CD4-positive, alpha-beta T cell treated with Interleukin-17A for 1 hour (primary cell): ENCODE results near the gene TRMT10C.
"Not testable (repeated sequence)": the region's sequence is repeated elsewhere in the genome, so short reads cannot be mapped to it uniquely, and the experiment has no call there.

ENCODE experiments used
- DNase-seq: peaks from one replicate; pipeline ENCODE4 v3.0.0-alpha.2; 2020

The TRMT10C gene

DNA sequence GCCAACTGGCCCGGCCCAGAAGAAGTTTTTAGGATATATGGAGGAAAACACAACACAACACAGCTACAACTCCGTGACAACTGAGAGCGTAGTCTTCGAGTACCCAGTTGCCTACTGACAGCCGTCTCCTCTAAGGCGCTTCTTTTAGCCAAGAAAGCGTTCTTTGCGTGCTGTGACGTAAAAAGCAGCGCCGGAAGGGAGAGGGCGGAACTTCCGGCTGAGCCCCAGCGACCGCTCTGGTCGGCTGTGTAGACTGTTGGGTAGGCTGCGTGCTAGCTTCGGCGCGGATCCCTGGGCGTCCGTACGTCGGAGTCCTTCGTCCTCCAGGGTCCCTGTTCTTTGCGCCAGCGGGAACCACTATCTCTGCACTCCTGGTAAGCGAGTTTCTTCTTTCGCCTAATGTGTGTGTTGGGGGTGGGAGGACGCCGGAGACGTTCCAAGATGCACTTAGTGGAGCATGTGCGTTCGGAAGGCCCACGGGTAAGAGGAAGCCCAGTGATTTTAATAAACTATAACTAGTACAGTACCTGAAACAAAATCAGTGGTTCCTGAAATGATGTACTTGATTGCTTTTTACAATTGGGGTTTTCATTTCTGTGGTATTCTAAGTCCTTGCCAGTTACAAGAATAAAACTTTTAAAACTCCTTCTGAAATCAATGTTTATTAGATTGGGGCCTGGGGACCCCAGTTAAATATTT, at the start of gene TRMT10C:
TSS of gene TRMT10C (plus strand) at position 239 of the 699 bp plus-strand sequence. CDS start 2,914 bp downstream, outside the sequence.
- DNase-seq: peak; percentile 95

DNA sequence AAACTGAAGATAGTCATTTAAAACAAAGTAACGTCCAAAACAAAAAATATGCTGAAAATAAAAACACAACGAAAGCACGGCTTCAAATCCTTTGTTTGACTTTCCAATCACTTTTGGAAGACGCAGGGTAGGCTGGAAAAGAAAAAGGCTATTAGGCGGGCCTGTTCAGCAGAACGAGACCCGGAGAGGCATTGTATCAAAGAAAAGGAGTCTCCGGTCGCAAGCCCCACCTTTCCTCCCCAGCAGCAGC, 49.3 kb upstream of the TRMT10C start:
- no peak for DNase-seq

DNA sequence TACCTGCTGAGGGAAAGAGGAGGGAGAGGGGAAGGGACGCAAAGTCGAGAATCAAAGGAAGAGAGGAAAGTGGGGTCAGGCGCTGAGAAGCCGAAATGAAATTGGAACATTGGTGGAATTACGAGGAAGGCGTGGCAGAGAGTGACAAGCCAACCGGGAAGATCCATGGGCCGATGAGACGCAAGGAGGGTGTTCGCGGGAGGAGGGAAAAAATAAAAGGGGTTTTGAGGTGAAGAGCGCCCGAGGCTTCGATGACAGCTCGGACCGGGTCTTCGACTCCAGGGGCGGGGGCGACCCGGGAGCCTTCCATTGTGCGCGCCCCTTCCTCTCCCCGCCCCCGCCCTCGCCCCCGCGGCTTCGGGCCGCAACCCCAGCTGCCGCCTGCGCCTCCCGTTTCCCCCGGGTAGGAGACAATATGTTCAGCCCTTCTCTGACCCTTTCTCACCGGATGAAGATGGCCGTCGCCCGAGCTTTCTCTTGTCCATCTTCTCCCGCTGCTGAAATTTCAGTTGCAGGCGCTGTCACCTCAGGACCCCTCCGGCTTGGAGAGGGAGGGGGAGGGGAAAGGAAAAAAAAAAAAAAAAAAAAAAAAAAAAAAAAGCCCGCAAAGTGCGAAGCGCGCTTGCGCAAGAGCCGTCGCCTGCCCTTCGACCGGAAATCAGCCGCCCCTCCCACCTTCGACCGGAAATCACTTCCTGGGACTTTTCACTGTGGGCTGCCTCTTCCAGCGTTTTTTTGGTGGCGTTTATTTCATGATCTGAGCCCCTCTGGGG, 48.8 kb upstream of the TRMT10C start, which contains the start of gene SENP7:
TSS of gene SENP7 (minus strand) at position 567 of the 773 bp plus-strand sequence. CDS start at position 485, 82 bp downstream.
- peak; percentile 81 for DNase-seq

DNA sequence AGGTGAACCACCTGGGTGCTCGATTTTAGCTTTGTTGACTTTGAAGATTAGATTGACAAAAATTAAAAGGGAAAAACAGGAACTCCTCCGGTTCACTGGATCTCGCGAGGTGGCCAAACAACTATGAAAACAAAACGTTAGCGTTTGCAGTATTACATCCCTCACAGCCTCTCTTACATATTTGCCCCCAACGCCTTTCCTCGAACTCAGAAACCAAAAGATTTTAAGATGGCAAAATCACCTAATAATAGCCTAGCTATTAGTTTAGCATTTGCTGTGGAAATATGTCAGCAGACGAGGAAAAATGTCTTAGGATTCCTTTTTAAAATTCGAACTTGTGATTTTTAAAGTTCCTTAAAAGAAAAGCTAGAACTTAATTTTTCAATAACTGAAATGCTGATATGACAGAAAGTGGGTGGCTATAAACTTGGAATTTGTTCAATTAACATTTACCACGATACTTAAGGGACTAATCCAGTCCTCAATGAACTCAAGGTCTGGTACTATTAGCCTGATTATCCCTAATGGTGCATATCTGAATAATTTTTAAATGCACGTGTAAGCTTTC, 48.2 kb upstream of the TRMT10C start:
- DNase-seq: no peak

DNA sequence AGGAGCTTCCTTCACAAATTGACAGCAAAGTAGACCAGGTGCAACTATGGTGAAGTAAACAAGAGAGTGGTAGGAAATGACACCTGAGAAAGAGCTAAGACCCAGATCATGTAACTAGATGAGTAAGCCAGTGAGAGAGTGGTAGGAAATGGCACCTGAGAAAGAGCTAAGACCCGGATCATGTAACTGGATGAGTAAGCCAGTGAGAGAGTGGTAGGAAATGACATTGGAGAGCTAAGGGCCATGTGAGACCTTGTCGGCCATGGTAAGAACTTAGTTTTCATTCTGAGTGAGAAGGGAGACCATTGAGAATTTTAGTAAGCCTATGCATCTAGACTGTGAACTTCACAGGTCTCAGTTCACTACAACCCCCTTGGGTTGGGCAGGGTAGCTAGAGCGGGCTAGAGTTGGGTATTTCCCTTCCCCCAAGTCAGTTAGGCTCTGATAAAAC, 43.2 kb upstream of the TRMT10C start:
- peak; percentile 86 for DNase-seq

DNA sequence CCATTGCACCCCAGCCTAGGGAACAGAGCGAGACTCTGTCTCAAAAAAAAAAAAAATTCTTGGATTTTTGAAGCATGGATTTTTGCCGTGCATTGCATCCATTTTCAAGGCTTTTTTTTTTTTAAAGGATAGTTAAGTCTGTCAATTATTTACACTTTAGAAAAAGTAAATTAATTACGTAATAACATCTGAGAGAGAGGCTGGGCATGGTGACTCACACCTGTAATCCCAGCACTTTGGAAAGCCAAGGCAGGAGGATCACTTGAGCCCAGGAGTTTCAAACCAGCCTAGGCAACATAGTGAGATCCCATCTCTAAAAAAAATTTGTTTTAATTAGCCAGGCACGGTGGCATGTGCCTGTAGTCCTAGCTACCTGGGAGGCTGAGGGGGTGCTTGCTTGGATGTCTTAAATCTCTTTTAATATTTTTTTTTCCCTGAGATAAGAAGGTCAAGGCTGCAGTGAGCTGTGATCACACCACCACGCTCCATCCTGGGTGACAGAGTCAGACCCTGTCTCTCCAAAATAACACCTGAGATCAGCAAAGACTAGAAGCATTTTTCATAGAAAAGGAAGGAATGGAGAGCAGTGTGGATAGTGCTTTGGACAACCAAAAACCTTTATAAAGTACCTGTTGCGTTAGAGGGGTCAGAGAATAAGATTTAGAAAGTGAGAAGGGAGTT, 41.8 kb upstream of the TRMT10C start:
- DNase-seq: no peak

DNA sequence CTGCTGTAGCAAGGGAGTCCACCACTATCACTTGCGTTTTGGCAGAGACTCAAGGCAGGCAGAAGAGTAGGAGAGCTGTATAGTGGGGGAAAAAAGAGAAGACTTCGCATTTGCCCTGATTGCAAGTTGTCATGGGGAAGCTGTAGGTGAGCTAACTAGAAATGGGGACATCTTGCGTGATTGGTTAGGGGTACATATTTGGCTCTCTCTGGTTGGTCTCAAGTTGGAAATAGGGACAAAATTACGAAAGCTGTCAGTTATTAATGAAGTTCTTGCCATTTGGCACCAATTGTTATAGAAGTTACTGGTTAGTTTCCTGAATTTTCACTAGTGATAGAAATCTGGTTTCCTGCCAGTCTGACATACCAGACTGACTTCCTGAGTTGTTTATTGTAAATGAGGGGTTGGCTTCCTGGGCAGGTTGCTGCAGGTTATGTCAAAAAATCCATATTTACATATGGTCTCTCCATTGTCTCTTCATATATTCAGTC, 40.4 kb upstream of the TRMT10C start:
- DNase-seq: peak; percentile 76

DNA sequence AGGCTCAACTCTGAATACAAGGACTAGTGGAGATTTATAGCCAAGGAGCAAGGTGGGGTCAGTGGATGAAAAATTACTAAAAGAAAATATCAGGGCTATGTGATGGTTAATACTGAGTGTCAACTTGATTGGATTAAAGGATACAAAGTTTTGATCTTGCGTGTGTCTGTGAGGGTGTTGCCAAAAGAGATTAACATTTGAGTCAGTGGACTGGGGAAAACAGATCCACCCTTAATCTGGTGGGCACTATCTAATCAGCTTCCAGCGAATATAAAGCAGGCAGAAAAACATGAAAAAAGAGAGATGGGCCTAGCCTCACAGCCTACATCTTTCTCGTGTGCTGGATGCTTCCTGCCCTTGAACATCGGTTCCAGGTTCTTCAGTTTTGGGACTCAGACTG, 34.2 kb upstream of the TRMT10C start:
- DNase-seq: no peak

DNA sequence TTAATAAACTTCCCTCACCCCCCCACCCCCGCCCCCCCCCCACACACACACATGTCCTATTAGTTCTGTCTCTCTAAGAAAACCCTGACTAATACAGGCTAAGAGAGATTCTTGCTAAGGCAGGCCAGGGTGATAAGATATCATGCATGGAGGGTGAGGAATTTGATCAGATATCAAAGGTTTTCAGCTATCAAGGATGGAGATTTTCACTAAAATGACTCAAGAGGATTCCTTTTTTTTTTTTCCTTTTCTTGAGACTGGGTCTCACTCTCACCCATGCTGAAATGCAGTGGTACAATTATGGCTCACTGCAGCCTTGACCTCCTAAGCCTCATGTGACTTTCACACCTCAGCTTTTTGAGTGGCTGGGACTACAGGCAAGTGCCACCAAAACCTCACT, 33.8 kb upstream of the TRMT10C start:
- DNase-seq: no peak

DNA sequence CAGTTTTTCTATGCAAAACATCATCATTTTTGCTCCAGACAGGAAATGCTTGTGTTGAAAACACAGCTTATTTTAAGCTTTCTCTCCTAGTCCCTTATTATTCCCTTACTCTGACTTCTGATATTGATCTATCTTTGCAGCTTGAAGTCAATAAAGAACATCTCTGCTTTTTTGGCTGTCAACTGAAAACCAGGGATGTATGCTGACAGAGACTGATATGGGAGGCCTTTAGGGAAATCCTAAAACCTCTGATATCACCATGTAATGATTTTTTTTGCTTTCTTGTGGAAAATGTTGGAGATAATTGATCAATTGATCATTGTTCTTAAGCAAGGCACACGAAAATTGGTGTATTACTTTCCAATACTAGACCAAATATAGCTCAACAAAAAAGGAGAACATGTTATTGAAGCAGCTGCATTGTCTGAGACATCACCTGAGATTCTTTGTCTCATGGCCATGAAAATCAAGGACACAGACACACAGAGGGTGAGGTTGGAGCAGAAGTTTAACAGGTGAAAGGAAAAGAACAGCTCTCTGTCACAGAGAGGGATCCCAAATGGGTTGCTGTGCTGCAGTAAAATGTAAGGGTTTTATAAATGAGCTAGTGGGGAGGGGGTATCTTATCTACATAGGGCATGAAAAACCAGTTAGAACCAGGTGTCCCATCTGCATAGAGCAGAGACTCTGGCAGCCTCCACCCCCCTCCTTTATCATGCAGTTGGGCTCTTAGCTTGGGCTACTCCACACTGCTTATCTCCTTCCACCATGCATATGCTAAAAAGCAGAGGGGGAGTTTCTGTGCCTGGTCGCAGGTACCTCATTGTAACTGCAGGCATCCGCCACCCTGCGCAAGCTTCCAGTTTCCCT, 31.6 kb upstream of the TRMT10C start:
- DNase-seq: no peak

DNA sequence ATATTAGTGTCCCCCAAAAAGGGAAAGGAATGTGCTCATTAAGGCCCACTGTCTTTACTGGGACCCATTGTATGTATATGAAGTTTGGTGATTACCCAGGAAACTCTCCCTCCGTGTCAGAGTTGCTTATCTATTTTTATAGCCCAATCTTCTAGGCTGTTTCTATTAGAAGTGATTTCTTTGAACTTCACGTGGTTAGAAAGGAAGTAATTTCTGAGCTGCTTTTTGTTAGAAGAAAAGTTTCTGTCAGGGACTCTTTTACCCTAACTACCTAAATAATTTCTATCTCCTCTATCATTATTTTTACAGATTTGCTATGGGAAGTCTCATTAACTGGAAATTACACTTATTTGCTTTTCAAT, 31.0 kb upstream of the TRMT10C start:
- peak; percentile 36 for DNase-seq

DNA sequence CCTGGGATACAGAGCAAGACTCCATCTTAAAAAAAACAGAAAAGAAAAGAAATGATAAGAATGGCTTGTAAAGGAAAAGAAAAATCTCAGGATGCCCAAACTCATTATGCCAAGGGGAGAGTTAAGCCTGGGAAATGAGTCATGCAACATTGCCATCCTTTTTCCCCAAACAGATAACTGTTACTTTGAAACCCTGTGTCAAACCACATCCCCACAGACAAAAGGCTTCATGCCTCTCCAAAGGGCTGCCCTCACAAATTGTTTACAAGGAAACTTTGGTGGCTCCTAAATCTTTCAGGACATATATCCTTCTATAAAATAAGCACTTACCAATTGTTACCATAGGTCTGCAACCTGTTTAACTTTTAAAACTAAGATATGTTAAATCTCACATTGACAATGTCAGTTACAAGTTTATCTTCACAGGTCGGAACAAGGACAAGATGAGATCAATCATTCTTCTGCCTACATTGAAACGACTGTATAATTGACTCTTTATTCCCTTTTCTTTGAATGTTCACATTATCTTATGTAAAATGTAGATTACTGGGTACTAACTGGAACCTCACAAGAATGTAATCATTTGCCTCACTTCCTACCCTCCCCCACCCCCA, 30.1 kb upstream of the TRMT10C start:
- peak; percentile 20 for DNase-seq

DNA sequence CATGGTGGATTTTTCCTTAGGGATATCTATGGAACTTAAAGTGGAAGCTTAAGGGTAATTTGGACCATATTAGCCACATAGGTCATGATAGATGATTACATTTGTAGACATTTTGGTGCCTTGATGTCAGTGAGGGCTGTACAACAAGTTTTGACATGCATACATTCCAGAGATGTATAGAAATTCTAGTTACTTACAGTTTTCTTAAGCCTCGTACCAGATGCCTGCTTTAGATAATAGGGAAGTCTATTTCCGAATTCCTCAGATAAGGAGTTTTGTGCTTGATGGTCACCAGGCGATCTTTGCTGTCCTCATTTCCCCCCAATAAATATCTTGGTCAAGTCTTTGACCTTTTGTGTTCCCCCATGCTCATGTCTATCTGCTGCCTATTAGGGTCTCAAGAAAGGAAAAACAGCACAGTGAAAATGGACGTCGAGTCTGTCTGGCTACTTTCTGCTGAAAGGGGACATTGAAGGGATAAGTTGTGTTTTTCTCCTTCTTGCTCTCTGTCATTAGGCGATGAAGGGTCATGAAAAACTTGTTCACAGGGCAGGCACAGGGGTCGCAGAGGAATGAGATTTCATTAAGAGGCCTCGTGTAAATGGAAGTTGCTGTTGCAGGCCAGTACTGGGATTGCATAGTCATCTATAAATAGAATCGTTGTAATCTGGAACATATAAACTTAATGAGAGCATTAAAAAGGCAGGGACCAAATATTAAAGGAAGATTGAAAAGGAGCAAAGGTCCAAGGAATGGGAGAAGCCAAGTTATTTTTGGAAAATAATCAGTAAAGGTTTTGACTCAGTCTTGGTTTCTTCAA, 28.7 kb upstream of the TRMT10C start:
- no peak for DNase-seq

DNA sequence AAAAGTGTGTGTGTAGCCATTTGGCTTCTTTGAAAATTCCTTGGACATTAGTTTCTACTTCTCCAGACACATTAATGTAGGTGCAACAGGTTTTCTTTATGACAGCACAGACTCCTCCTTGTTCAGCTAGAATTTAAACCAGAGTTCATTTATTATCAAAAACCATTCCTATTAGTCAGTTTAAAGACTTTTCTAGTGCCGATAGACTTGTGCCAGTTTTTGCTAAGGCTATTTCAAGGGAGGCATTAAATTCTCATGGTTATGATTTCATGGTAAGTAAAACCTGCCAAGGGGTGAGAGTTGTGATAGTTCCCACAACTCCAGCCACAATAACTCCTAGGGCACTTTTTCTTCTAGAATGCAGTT, 28.1 kb upstream of the TRMT10C start:
- DNase-seq: no peak

DNA sequence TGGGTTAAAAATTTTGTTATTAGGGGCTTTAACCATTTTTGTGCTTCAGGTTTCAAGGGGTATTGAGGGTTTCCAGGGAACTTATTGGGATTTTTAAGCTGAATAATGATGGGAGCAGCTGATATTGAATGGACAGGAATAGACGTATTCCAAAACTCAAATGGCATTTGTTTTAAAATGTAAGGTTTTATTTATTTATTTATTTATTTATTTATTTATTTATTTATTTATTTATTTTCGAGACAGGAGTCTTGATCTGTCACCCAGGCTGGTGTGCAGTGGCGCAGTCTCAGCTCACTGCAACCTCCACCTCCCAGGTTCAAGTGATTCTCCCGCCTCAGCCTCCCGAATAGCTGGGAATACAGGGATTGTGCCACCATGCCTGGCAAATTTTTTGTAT, 26.4 kb upstream of the TRMT10C start:
- DNase-seq: no peak

DNA sequence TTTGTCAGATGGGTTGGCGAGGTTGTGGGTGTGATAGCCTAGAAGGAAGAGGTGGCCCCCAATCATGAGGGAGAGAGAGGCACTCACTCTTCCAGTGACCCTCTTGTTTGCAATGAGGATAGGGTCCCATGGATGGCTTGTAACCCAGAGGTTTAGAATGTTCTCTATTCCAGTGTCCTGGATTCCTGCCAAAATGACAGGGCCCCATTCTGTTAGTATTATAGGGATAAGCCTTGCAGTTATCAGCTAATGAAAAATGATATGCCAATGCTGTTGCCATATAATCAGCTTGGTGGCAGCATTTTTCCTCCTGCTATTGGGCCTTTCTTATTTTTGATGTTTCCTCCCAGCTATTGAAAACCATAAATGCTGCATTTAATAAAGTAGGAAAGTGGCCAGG, 25.4 kb upstream of the TRMT10C start:
- no peak for DNase-seq

DNA sequence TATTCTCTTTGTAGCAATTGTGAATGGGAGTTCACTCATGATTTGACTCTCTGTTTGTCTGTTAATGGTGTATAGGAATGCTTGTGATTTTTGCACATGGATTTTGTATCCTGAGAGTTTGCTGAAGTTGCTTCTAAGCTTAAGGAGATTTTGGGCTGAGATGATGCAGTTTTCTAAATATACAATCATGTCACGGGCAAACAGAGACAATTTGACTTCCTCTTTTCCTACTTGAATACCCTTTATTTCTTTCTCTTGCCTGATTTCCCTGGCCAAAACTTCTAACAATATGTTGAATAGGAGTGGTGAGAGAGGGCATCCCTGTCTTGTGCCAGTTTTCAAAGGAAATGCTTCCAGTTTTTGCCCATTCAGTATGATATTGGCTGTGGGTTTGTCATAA, 24.7 kb upstream of the TRMT10C start:
- not testable (repeated sequence) for DNase-seq

DNA sequence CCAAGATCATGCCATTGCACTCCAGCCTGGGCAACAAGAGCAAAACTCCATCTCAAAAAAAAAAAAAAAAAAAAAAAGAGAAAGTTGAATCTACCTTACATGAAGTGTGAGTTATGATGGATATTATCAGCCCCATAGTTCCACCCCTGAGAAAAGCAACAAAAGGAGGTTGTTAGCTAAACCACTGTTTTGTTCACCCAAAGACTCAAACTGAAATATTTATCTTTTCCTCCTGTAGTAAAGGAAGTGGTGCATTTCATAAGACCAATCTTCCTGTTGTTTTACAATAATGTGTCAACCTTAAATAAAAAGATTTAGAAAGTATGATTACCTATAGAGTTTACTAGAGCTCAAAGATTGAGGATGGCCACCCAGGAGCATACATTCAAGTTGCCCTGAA, 18.7 kb upstream of the TRMT10C start:
- DNase-seq: peak; percentile 36

DNA sequence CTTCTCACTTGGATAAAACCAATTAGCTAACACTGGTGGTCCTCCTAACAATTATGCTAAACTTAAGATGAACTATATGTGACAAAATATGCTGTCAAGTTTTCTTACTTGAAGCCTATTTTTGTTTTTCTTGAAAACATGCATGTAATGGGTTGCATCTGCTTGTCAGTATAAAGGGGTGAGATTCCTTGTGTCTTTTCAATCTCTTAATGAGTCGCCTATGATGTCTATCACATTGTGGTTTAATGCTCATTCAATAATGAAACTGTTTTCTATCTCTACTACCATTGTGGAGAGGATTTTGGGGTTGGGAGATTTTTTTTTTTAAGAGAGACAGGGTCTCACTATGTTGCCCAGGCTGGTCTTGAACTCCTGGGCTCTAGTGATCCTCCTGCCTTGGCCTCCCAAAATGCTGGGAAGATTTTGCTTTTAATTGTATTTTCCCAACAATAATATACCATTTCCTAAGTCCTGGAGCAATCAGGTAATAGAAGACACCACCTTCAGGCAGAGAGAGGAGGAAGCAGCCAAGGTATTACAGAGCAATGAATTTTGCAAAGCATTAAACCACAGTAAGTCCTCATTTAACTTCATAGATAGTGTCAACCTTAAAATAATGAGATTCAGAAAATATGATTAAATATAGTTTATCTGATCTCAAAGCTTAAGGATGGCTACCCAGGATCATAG, 17.4 kb upstream of the TRMT10C start:
- no peak for DNase-seq

DNA sequence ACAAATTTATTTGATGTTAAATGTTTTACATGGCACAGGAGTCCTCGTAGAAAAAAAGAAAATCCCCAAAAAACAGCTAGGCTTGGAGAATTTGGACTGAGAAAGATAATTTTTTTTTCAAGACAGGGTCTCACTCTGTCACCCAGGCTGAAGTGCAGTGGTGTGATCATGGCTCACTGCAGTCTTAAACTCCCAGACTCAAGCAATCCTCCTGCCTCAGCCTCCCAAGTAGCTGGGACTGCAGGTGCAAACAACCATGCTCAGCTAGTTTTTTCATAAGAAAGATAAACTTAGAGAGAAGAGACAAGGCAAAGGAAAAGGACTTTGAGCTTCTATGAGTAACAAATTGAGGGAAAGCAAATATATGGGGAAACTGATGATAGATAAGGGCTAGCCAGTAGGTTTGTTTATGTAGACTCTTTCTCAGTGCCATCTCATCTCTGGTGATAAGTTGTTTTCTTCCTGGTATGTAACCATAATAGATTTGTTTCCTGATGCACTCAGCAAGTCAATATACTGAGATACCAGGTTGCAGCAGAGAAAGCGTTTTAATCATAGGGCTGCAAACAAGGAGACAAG, 13.1 kb upstream of the TRMT10C start:
- DNase-seq: no peak
